ENCODE measurements around the gene ASH1L. TPM values are rescaled to one million over a fixed set of nuclear protein-coding genes. Genes with fewer than 3 reads are reported as not detected.

Gene ASH1L
- total RNA-seq, 1 experiment from 2014 or later = 30.5 TPM

GRCh38 chr1:155320661-155321617, 241.7 kb downstream of the ASH1L start, which contains the start of gene RUSC1:
Gene RUSC1 (plus strand): TSS chr1:155320894. CDS start chr1:155321774, 880 bp downstream.
- intact Hi-C loops (cut with micrococcal nuclease) = loop anchor here (5.0 to 10.0 kb wide), 2 partner anchors 146 to 271 kb away; partner anchors contain the start of genes KRTCAP2 and TRIM46
- Histone ChIP-seq H3K4me1 (ENCODE audit: control insufficient read depth in 1 of 2, insufficient read depth in 2 of 2, low read length in 2 of 2) (peaks cover 14 to 25% of the 10 kb centered on the region in 2 experiments), H4K20me1 (ENCODE audit: insufficient read depth) (no peaks in the 10 kb centered on the region), H3K9me2 (ENCODE audit: insufficient read depth) (no peaks in the 10 kb centered on the region), H3K36me3 (ENCODE audit: control insufficient read depth in 1 of 2, insufficient read depth in 2 of 2, low read length in 2 of 2) (peaks cover 24 to 27% of the 10 kb centered on the region in 2 experiments; a peak in 3 of 4 replicates), H2AFZ (ENCODE audit: low read depth, low read length, poor library complexity, severe bottlenecking) (no peak within 1 kb of the TSS), H3K27ac (ENCODE audit: low read depth, low read length) (peak within 1 kb of the TSS; percentile 96; the same call in 1 of the 2 replicates), H3K79me2 (ENCODE audit: insufficient read depth, low read length) (peaks cover 16% of the 10 kb centered on the region; the same call in 1 of the 2 replicates), H3K9ac (ENCODE audit: low read length) (no peak within 1 kb of the TSS), H3K27me3 (ENCODE audit: insufficient read depth, low read length) (no peaks in the 10 kb centered on the region), H3K9me3 (ENCODE audit: control insufficient read depth in 1 of 2, insufficient read depth in 1 of 2, low read depth in 1 of 2, low read length in 2 of 2) (no peaks in the 10 kb centered on the region), H3K4me3 (replicated peaks in 1 of 2; ENCODE audit: low read depth in 1 of 2, low read length in 2 of 2) (no peak within 1 kb of the TSS), H3K4me2 (ENCODE audit: low read length) (0 out of 2 replicates have a peak within 1 kb of the TSS, but pooled peaks have one; percentile 100)
- no peak for ATAC-seq
- BruUV-seq (replicated peaks) = no TSS peak
- TF ChIP-seq POLR2AphosphoS5 (IDR thresholded peaks at IDR 0.05; ENCODE audit: low read depth, low read length) (peak; percentile 36; the same call in 1 of the 2 replicates), YY1 (IDR thresholded peaks at IDR 0.05; ENCODE audit: extremely low read depth, insufficient replicate concordance, low read depth, low read length) (no peak)
- CTCF ChIA-PET = no interaction called here
- RAD21 ChIA-PET (ENCODE audit: low non-redundant PET in 1 of 2, low total read pairs in 2 of 2, uncharacterized antibody in 2 of 2, unreplicated experiment in 2 of 2) = interaction anchor here in 1 of 2 experiments (0.6 kb wide), 1 partner anchor 48 kb away, joined by 3 read pairs; the partner anchor contains the start of gene CLK2
- POLR2A ChIA-PET = no interaction called here
- no peak for DNase-seq (ENCODE audit: low read depth, low spot score)

GRCh38 chr1:155320252-155320651, 242.4 kb downstream of the ASH1L start:
- no TSS peak for BruUV-seq (replicated peaks)
- Histone ChIP-seq H3K79me2 (ENCODE audit: insufficient read depth, low read length) (peaks cover 9% of the 10 kb centered on the region; the same call in 1 of the 2 replicates), H2AFZ (ENCODE audit: low read depth, low read length, poor library complexity, severe bottlenecking) (no peak overlapping the region), H4K20me1 (ENCODE audit: insufficient read depth) (no peaks in the 10 kb centered on the region), H3K4me1 (ENCODE audit: control insufficient read depth in 1 of 2, insufficient read depth in 2 of 2, low read length in 2 of 2) (peaks cover 8 to 18% of the 10 kb centered on the region in 2 experiments; a peak in 3 of 4 replicates), H3K9me2 (ENCODE audit: insufficient read depth) (no peaks in the 10 kb centered on the region), H3K36me3 (ENCODE audit: control insufficient read depth in 1 of 2, insufficient read depth in 2 of 2, low read length in 2 of 2) (peaks cover 22 to 24% of the 10 kb centered on the region in 2 experiments; a peak in 3 of 4 replicates), H3K9me3 (ENCODE audit: control insufficient read depth in 1 of 2, insufficient read depth in 1 of 2, low read depth in 1 of 2, low read length in 2 of 2) (no peaks in the 10 kb centered on the region), H3K4me2 (ENCODE audit: low read length) (no peak overlapping the region), H3K9ac (ENCODE audit: low read length) (no peak overlapping the region), H3K27ac (ENCODE audit: low read depth, low read length) (no peak overlapping the region), H3K27me3 (ENCODE audit: insufficient read depth, low read length) (no peaks in the 10 kb centered on the region), H3K4me3 (replicated peaks in 1 of 2; ENCODE audit: low read depth in 1 of 2, low read length in 2 of 2) (no peak overlapping the region)
- DNase-seq (ENCODE audit: low read depth, low spot score) (no peak), ATAC-seq (no peak)
- intact Hi-C loops (cut with micrococcal nuclease) = loop anchor here (5.0 to 10.0 kb wide), 2 partner anchors 145 to 272 kb away; partner anchors contain the start of genes KRTCAP2 and TRIM46
- RAD21 ChIA-PET (ENCODE audit: low non-redundant PET in 1 of 2, low total read pairs in 2 of 2, uncharacterized antibody in 2 of 2, unreplicated experiment in 2 of 2) = interaction anchor here in 1 of 2 experiments (0.6 kb wide), 1 partner anchor 47 kb away, joined by 3 read pairs; the partner anchor contains the start of gene CLK2
- CTCF ChIA-PET = no interaction called here
- POLR2A ChIA-PET = no interaction called here
- TF ChIP-seq FOSL1 (IDR thresholded peaks at IDR 0.05; ENCODE audit: low read depth) = no peak
- no peak for TF ChIP-seq MAX (IDR thresholded peaks at IDR 0.05)
- no peak for TF ChIP-seq ZFX (IDR thresholded peaks at IDR 0.05)
- no peak for TF ChIP-seq POLR2AphosphoS5 (IDR thresholded peaks at IDR 0.05; ENCODE audit: low read depth, low read length)
- TF ChIP-seq JUND (IDR thresholded peaks at IDR 0.05) = no peak
- TF ChIP-seq CBX3 (IDR thresholded peaks at IDR 0.05; ENCODE audit: low read depth) = no peak
- TF ChIP-seq, protein P1, sequence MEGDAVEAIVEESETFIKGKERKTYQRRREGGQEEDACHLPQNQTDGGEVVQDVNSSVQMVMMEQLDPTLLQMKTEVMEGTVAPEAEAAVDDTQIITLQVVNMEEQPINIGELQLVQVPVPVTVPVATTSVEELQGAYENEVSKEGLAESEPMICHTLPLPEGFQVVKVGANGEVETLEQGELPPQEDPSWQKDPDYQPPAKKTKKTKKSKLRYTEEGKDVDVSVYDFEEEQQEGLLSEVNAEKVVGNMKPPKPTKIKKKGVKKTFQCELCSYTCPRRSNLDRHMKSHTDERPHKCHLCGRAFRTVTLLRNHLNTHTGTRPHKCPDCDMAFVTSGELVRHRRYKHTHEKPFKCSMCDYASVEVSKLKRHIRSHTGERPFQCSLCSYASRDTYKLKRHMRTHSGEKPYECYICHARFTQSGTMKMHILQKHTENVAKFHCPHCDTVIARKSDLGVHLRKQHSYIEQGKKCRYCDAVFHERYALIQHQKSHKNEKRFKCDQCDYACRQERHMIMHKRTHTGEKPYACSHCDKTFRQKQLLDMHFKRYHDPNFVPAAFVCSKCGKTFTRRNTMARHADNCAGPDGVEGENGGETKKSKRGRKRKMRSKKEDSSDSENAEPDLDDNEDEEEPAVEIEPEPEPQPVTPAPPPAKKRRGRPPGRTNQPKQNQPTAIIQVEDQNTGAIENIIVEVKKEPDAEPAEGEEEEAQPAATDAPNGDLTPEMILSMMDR (IDR thresholded peaks at IDR 0.05 in 2 of 3, conservative IDR thresholded peaks at IDR 0.05 in 1 of 3; ENCODE audit: borderline replicate concordance in 1 of 3, insufficient read depth in 1 of 3, low read depth in 2 of 3, low read length in 2 of 3) = no peak
- TF ChIP-seq, protein P2, sequence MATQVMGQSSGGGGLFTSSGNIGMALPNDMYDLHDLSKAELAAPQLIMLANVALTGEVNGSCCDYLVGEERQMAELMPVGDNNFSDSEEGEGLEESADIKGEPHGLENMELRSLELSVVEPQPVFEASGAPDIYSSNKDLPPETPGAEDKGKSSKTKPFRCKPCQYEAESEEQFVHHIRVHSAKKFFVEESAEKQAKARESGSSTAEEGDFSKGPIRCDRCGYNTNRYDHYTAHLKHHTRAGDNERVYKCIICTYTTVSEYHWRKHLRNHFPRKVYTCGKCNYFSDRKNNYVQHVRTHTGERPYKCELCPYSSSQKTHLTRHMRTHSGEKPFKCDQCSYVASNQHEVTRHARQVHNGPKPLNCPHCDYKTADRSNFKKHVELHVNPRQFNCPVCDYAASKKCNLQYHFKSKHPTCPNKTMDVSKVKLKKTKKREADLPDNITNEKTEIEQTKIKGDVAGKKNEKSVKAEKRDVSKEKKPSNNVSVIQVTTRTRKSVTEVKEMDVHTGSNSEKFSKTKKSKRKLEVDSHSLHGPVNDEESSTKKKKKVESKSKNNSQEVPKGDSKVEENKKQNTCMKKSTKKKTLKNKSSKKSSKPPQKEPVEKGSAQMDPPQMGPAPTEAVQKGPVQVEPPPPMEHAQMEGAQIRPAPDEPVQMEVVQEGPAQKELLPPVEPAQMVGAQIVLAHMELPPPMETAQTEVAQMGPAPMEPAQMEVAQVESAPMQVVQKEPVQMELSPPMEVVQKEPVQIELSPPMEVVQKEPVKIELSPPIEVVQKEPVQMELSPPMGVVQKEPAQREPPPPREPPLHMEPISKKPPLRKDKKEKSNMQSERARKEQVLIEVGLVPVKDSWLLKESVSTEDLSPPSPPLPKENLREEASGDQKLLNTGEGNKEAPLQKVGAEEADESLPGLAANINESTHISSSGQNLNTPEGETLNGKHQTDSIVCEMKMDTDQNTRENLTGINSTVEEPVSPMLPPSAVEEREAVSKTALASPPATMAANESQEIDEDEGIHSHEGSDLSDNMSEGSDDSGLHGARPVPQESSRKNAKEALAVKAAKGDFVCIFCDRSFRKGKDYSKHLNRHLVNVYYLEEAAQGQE (IDR thresholded peaks at IDR 0.05; ENCODE audit: low read depth) = no peak
- no peak for TF ChIP-seq EGR1 (IDR thresholded peaks at IDR 0.05; ENCODE audit: low read depth)
- no peak for TF ChIP-seq SP1 (IDR thresholded peaks at IDR 0.05; ENCODE audit: low read depth)
- no peak for TF ChIP-seq EZH2 (IDR thresholded peaks at IDR 0.05)

All from HCT116 (cell line).